ENCODE results near the gene VMO1. TPM values are rescaled to one million over a fixed set of nuclear protein-coding genes. Genes with fewer than 3 reads are reported as not detected.

The VMO1 gene
- total RNA-seq, 1 donor from 2014 or later, result 0.75 TPM

- no peak for FAIRE-seq
- Histone ChIP-seq H3K9ac (ENCODE audit: low read length) (no peak overlapping the region), H4K20me1 (ENCODE audit: insufficient read depth, low read length) (no peaks in the 10 kb centered on the region), H3K9me3 (ENCODE audit: insufficient read depth, low read depth, low read length) (no peaks in the 10 kb centered on the region), H3K4me1 (ENCODE audit: insufficient read depth, low read length) (peaks cover 11% of the 10 kb centered on the region), H3K36me3 (ENCODE audit: insufficient read depth, low read length) (no peaks in the 10 kb centered on the region), H2AFZ (ENCODE audit: low read depth, low read length) (no peak overlapping the region), H3K27ac (ENCODE audit: low read depth, low read length) (no peak overlapping the region), H3K4me3 (ENCODE audit: insufficient read depth, low read depth, low read length) (no peak overlapping the region), H3K4me2 (ENCODE audit: low read length) (no peak overlapping the region), H3K27me3 (ENCODE audit: insufficient read depth, low read length) (peaks cover 50% of the 10 kb centered on the region), H3K79me2 (ENCODE audit: insufficient read depth, low read length) (no peaks in the 10 kb centered on the region)
- Mint-ChIP-seq H3K4me3 (ENCODE audit: unreplicated experiment) (no peak overlapping the region), H3K4me1 (ENCODE audit: low read depth, unreplicated experiment) (no peaks in the 10 kb centered on the region), H3K27me3 (ENCODE audit: low read depth, unreplicated experiment) (peaks cover 68% of the 10 kb centered on the region), H3K27ac (ENCODE audit: unreplicated experiment) (no peak overlapping the region), H3K36me3 (ENCODE audit: low read depth, unreplicated experiment) (peaks cover 6% of the 10 kb centered on the region), H3K9me3 (ENCODE audit: unreplicated experiment) (peaks cover 2% of the 10 kb centered on the region)
- TF ChIP-seq EZH2 (IDR thresholded peaks at IDR 0.05; ENCODE audit: insufficient read depth, low read length), result no peak
- TF ChIP-seq, protein P1, sequence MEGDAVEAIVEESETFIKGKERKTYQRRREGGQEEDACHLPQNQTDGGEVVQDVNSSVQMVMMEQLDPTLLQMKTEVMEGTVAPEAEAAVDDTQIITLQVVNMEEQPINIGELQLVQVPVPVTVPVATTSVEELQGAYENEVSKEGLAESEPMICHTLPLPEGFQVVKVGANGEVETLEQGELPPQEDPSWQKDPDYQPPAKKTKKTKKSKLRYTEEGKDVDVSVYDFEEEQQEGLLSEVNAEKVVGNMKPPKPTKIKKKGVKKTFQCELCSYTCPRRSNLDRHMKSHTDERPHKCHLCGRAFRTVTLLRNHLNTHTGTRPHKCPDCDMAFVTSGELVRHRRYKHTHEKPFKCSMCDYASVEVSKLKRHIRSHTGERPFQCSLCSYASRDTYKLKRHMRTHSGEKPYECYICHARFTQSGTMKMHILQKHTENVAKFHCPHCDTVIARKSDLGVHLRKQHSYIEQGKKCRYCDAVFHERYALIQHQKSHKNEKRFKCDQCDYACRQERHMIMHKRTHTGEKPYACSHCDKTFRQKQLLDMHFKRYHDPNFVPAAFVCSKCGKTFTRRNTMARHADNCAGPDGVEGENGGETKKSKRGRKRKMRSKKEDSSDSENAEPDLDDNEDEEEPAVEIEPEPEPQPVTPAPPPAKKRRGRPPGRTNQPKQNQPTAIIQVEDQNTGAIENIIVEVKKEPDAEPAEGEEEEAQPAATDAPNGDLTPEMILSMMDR (IDR thresholded peaks at IDR 0.05; ENCODE audit: insufficient read depth, low read depth, low read length), result no peak
- no peak for DNase-seq (ENCODE audit: low read depth)
These were observed 42.9 kb downstream of the VMO1 start for GRCh38 chr17:4743216-4743615.

- Mint-ChIP-seq H3K27ac (ENCODE audit: unreplicated experiment) (no peak overlapping the region), H3K27me3 (ENCODE audit: low read depth, unreplicated experiment) (peaks cover 68% of the 10 kb centered on the region), H3K4me1 (ENCODE audit: low read depth, unreplicated experiment) (no peaks in the 10 kb centered on the region)
These were observed 43.5 kb downstream of the VMO1 start for GRCh38 chr17:4742629-4743028.

DNA sequence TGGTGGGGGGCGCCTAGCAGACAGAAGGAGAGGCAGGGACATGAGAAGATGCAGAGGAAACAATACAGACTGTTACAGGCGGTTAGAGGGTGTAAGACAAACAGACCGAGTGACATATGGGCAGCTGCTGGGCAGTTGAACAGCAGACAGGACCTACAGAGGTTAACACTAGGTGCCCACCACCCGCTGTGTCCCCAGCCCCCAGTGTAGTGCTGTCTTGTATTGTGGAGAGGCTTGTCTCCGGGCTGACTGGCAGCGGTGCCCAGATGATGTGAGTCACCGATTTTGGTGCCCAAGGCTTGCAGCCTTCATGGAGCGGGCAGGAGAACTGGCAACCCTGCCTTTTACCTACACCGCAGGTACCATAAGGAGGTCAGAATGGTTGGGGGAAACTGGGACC lies 44.0 kb downstream of the VMO1 start:
- Histone ChIP-seq H4K20me1 (ENCODE audit: insufficient read depth, low read length) (no peaks in the 10 kb centered on the region), H2AFZ (ENCODE audit: low read depth, low read length) (no peak overlapping the region), H3K4me2 (ENCODE audit: low read length) (no peak overlapping the region), H3K4me1 (ENCODE audit: insufficient read depth, low read length) (peaks cover 12% of the 10 kb centered on the region), H3K79me2 (ENCODE audit: insufficient read depth, low read length) (no peaks in the 10 kb centered on the region), H3K9ac (ENCODE audit: low read length) (no peak overlapping the region), H3K27ac (ENCODE audit: low read depth, low read length) (no peak overlapping the region), H3K9me3 (ENCODE audit: insufficient read depth, low read depth, low read length) (no peaks in the 10 kb centered on the region), H3K36me3 (ENCODE audit: insufficient read depth, low read length) (no peaks in the 10 kb centered on the region), H3K27me3 (ENCODE audit: insufficient read depth, low read length) (peaks cover 49% of the 10 kb centered on the region), H3K4me3 (ENCODE audit: insufficient read depth, low read depth, low read length) (no peak overlapping the region)
- FAIRE-seq (no peak), DNase-seq (ENCODE audit: low read depth) (no peak)
- no peak for TF ChIP-seq EZH2 (IDR thresholded peaks at IDR 0.05; ENCODE audit: insufficient read depth, low read length)
- TF ChIP-seq, protein P1 (IDR thresholded peaks at IDR 0.05; ENCODE audit: insufficient read depth, low read depth, low read length), result no peak
- Mint-ChIP-seq H3K4me3 (ENCODE audit: unreplicated experiment) (no peak overlapping the region), H3K4me1 (ENCODE audit: low read depth, unreplicated experiment) (no peaks in the 10 kb centered on the region), H3K27me3 (ENCODE audit: low read depth, unreplicated experiment) (peaks cover 68% of the 10 kb centered on the region), H3K9me3 (ENCODE audit: unreplicated experiment) (peaks cover 2% of the 10 kb centered on the region), H3K27ac (ENCODE audit: unreplicated experiment) (no peak overlapping the region), H3K36me3 (ENCODE audit: low read depth, unreplicated experiment) (peaks cover 9% of the 10 kb centered on the region)

More at GRCh38 chr17:4742629-4743028, 43.5 kb downstream of the VMO1 start:
- H3K4me2 ChIP-seq (ENCODE audit: low read length), result no peak overlapping the region
- H3K36me3 ChIP-seq (ENCODE audit: insufficient read depth, low read length), result no peaks in the 10 kb centered on the region
- H3K36me3 Mint-ChIP-seq (ENCODE audit: low read depth, unreplicated experiment), result peaks cover 9% of the 10 kb centered on the region
- no peak overlapping the region for H3K9ac ChIP-seq (ENCODE audit: low read length)
- H3K9me3 ChIP-seq (ENCODE audit: insufficient read depth, low read depth, low read length), result no peaks in the 10 kb centered on the region
- H3K27ac ChIP-seq (ENCODE audit: low read depth, low read length), result no peak overlapping the region
- peaks cover 2% of the 10 kb centered on the region for H3K9me3 Mint-ChIP-seq (ENCODE audit: unreplicated experiment)
- no peak overlapping the region for H3K4me3 ChIP-seq (ENCODE audit: insufficient read depth, low read depth, low read length)
- H3K4me3 Mint-ChIP-seq (ENCODE audit: unreplicated experiment), result no peak overlapping the region
- no peak for TF ChIP-seq EZH2 (IDR thresholded peaks at IDR 0.05; ENCODE audit: insufficient read depth, low read length)
- TF ChIP-seq, protein P1 (IDR thresholded peaks at IDR 0.05; ENCODE audit: insufficient read depth, low read depth, low read length), result no peak
- H2AFZ ChIP-seq (ENCODE audit: low read depth, low read length), result no peak overlapping the region
- FAIRE-seq (no peak), DNase-seq (ENCODE audit: low read depth) (no peak)
- H3K79me2 ChIP-seq (ENCODE audit: insufficient read depth, low read length), result no peaks in the 10 kb centered on the region
- H3K27me3 ChIP-seq (ENCODE audit: insufficient read depth, low read length), result peaks cover 49% of the 10 kb centered on the region
- H3K4me1 ChIP-seq (ENCODE audit: insufficient read depth, low read length), result peaks cover 12% of the 10 kb centered on the region
- no peaks in the 10 kb centered on the region for H4K20me1 ChIP-seq (ENCODE audit: insufficient read depth, low read length)
